ENCODE data around the gene RPL38.

DNA sequence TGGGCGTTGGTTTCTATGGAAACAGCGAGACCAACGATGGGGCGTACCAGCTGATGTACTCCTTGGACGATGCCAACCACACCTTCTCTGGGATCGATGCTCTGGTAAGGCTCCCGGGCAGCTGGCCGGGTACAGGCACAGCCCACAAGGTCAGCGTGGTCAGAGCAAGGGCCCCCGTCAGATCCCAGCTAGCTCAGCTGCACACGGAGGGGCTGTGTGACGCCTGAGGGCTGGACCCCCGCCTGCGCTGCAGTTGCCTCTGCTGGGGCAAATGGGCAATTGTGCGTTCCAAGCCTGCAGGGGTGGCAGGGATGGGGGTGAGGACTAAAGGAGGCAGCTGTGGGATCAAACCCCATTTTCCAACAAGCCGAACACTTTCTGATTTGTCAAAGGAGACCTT is 27.4 kb downstream of the RPL38 start:
- TF ChIP-seq GABPA (IDR thresholded peaks at IDR 0.05; ENCODE audit: low read depth) (no peak), POLR2AphosphoS5 (IDR thresholded peaks at IDR 0.05; ENCODE audit: low read depth) (no peak), SPI1 (IDR thresholded peaks at IDR 0.05; ENCODE audit: borderline replicate concordance, low read depth) (no peak)
- TF ChIP-seq, protein P1, sequence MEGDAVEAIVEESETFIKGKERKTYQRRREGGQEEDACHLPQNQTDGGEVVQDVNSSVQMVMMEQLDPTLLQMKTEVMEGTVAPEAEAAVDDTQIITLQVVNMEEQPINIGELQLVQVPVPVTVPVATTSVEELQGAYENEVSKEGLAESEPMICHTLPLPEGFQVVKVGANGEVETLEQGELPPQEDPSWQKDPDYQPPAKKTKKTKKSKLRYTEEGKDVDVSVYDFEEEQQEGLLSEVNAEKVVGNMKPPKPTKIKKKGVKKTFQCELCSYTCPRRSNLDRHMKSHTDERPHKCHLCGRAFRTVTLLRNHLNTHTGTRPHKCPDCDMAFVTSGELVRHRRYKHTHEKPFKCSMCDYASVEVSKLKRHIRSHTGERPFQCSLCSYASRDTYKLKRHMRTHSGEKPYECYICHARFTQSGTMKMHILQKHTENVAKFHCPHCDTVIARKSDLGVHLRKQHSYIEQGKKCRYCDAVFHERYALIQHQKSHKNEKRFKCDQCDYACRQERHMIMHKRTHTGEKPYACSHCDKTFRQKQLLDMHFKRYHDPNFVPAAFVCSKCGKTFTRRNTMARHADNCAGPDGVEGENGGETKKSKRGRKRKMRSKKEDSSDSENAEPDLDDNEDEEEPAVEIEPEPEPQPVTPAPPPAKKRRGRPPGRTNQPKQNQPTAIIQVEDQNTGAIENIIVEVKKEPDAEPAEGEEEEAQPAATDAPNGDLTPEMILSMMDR (IDR thresholded peaks at IDR 0.05; ENCODE audit: insufficient read depth, low read length), result no peak
- TF ChIP-seq, protein P2, sequence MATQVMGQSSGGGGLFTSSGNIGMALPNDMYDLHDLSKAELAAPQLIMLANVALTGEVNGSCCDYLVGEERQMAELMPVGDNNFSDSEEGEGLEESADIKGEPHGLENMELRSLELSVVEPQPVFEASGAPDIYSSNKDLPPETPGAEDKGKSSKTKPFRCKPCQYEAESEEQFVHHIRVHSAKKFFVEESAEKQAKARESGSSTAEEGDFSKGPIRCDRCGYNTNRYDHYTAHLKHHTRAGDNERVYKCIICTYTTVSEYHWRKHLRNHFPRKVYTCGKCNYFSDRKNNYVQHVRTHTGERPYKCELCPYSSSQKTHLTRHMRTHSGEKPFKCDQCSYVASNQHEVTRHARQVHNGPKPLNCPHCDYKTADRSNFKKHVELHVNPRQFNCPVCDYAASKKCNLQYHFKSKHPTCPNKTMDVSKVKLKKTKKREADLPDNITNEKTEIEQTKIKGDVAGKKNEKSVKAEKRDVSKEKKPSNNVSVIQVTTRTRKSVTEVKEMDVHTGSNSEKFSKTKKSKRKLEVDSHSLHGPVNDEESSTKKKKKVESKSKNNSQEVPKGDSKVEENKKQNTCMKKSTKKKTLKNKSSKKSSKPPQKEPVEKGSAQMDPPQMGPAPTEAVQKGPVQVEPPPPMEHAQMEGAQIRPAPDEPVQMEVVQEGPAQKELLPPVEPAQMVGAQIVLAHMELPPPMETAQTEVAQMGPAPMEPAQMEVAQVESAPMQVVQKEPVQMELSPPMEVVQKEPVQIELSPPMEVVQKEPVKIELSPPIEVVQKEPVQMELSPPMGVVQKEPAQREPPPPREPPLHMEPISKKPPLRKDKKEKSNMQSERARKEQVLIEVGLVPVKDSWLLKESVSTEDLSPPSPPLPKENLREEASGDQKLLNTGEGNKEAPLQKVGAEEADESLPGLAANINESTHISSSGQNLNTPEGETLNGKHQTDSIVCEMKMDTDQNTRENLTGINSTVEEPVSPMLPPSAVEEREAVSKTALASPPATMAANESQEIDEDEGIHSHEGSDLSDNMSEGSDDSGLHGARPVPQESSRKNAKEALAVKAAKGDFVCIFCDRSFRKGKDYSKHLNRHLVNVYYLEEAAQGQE (IDR thresholded peaks at IDR 0.05; ENCODE audit: insufficient replicate concordance, low read depth), result no peak

All from HL-60 (cell line).